Measurements from ENCODE around the gene DDRGK1. TPM values are rescaled to one million over a fixed set of nuclear protein-coding genes. Genes with fewer than 3 reads are reported as not detected.

DDRGK1 gene
- total and polyA plus RNA-seq, 4 donors = 16.8 to 72.4 (median 48.5) TPM

DNA sequence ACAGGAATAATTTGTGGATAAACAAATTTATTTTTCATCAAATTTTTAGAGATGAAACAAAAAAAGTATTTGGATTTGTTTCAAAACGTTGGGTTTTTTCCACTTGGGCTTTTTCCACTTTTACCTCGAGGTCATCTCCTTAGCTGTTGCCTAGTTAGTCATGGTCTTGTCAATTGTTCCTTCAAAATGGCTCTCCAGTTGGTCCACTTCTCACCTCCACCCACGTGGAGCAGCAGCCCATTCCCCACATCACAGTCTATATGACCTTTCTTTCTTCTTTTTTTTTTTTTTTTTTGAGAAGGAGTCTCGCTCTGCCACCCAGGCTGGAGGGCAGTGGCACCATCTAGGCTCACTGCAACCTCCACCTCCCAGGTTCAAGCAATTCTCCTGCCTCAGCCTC lies 41.2 kb upstream of the DDRGK1 start:
- Histone ChIP-seq H3K9me3 (ENCODE audit: control insufficient read depth in 4 of 4, low read length in 3 of 4) (no peaks in the 10 kb centered on the region), H3K9ac (ENCODE audit: low read depth in 1 of 2, low read length in 2 of 2) (no peak overlapping the region), H3K27me3 (ENCODE audit: control insufficient read depth in 4 of 4, insufficient read depth in 4 of 4, low read length in 3 of 4) (peaks cover 0 to 2% (median 0%) of the 10 kb centered on the region in 4 donors), H3K4me1 (ENCODE audit: control insufficient read depth in 4 of 4, insufficient read depth in 4 of 4, low read length in 3 of 4) (peaks cover 0 to 7% (median 3%) of the 10 kb centered on the region in 4 donors), H3K4me3 (ENCODE audit: low read depth in 1 of 3, low read length in 3 of 3) (no peak overlapping the region), H3K27ac (ENCODE audit: low read depth in 1 of 2, low read length in 2 of 2) (no peak overlapping the region), H3K36me3 (ENCODE audit: control insufficient read depth in 4 of 4, insufficient read depth in 3 of 4, low read depth in 1 of 4, low read length in 3 of 4) (no peaks in the 10 kb centered on the region)
- no peak for DNase-seq (ENCODE audit: low spot score)
- WGBS = 62% methylated on average over 4 of the region's 4 CpGs
- TF ChIP-seq RXRA (IDR thresholded peaks at IDR 0.05) (no peak), NR2F2 (IDR thresholded peaks at IDR 0.05) (no peak), SP1 (IDR thresholded peaks at IDR 0.05) (no peak), FOXA2 (IDR thresholded peaks at IDR 0.05) (no peak), EGR1 (IDR thresholded peaks at IDR 0.05; ENCODE audit: low read depth in 2 of 2) (no peak)
- TF ChIP-seq, protein P1, sequence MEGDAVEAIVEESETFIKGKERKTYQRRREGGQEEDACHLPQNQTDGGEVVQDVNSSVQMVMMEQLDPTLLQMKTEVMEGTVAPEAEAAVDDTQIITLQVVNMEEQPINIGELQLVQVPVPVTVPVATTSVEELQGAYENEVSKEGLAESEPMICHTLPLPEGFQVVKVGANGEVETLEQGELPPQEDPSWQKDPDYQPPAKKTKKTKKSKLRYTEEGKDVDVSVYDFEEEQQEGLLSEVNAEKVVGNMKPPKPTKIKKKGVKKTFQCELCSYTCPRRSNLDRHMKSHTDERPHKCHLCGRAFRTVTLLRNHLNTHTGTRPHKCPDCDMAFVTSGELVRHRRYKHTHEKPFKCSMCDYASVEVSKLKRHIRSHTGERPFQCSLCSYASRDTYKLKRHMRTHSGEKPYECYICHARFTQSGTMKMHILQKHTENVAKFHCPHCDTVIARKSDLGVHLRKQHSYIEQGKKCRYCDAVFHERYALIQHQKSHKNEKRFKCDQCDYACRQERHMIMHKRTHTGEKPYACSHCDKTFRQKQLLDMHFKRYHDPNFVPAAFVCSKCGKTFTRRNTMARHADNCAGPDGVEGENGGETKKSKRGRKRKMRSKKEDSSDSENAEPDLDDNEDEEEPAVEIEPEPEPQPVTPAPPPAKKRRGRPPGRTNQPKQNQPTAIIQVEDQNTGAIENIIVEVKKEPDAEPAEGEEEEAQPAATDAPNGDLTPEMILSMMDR (IDR thresholded peaks at IDR 0.05; ENCODE audit: low read depth, low read length, missing input control) = no peak

DNA sequence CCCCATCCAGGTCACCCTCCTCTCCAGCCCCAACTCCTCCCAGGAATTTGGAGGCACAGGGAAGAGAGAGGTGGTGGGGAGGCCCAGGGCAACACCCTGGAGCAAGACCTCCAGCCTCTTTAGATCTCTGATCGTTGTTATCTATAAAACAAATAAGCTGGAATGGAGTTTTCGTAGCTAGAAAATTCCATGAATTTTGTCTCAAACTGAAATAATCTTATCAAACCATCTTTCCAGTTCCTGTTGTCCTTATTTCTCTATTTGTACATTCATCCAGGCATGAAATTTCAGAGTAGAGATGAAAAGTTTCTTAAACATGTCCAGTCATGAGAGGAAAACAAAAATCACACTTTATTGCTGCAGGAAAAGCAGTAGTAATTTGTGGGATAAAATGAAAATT lies 40.7 kb upstream of the DDRGK1 start:
- H3K9me3 ChIP-seq (ENCODE audit: control insufficient read depth in 4 of 4, low read length in 3 of 4) = no peaks in the 10 kb centered on the region
- no peak for DNase-seq (ENCODE audit: low spot score)
- peaks cover 0 to 3% (median 1%) of the 10 kb centered on the region in 4 donors for H3K27me3 ChIP-seq (ENCODE audit: control insufficient read depth in 4 of 4, insufficient read depth in 4 of 4, low read length in 3 of 4)
- no peak overlapping the region for H3K4me3 ChIP-seq (ENCODE audit: low read depth in 1 of 3, low read length in 3 of 3)
- 67% methylated on average over 2 of the region's 2 CpGs for WGBS
- H3K27ac ChIP-seq (ENCODE audit: low read depth in 1 of 2, low read length in 2 of 2) = no peak overlapping the region
- peaks cover 0 to 7% (median 3%) of the 10 kb centered on the region in 4 donors for H3K4me1 ChIP-seq (ENCODE audit: control insufficient read depth in 4 of 4, insufficient read depth in 4 of 4, low read length in 3 of 4)
- no peak overlapping the region for H3K9ac ChIP-seq (ENCODE audit: low read depth in 1 of 2, low read length in 2 of 2)
- H3K36me3 ChIP-seq (ENCODE audit: control insufficient read depth in 4 of 4, insufficient read depth in 3 of 4, low read depth in 1 of 4, low read length in 3 of 4) = no peaks in the 10 kb centered on the region
- TF ChIP-seq FOXA2 (IDR thresholded peaks at IDR 0.05) (no peak), HNF4A (conservative IDR thresholded peaks at IDR 0.05) (no peak), JUND (IDR thresholded peaks at IDR 0.05) (no peak), RXRA (IDR thresholded peaks at IDR 0.05) (no peak), NR2F2 (IDR thresholded peaks at IDR 0.05) (no peak), GABPA (IDR thresholded peaks at IDR 0.05 in 1 of 2, conservative IDR thresholded peaks at IDR 0.05 in 1 of 2) (no peak), HNF4G (IDR thresholded peaks at IDR 0.05) (no peak), FOXA1 (IDR thresholded peaks at IDR 0.05) (no peak)

DNA sequence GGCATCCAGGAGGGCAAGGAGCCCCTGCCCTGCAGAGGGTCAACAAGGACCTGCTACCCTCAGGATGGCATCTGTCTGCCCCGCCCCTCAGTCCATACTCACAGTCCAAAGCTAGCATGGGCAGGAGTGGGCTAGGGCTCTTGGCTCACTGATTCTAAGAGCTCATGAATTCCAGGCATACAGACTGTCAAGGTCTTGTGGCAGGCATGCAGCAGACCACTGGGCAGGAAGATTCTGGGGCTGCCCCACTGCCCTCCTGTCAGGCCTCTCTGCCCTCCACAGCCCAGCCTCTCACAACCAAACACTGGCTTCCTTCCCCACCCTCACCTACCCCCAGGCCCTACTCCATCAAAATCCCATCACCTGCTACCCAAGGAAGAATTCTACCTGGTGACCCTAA lies 40.1 kb upstream of the DDRGK1 start:
- TF ChIP-seq TAF1 (conservative IDR thresholded peaks at IDR 0.05) (no peak), HNF4A (conservative IDR thresholded peaks at IDR 0.05) (no peak), YY1 (IDR thresholded peaks at IDR 0.05) (no peak)
- TF ChIP-seq, protein P2, sequence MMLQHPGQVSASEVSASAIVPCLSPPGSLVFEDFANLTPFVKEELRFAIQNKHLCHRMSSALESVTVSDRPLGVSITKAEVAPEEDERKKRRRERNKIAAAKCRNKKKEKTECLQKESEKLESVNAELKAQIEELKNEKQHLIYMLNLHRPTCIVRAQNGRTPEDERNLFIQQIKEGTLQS (IDR thresholded peaks at IDR 0.05) = no peak
- TF ChIP-seq, protein P3, sequence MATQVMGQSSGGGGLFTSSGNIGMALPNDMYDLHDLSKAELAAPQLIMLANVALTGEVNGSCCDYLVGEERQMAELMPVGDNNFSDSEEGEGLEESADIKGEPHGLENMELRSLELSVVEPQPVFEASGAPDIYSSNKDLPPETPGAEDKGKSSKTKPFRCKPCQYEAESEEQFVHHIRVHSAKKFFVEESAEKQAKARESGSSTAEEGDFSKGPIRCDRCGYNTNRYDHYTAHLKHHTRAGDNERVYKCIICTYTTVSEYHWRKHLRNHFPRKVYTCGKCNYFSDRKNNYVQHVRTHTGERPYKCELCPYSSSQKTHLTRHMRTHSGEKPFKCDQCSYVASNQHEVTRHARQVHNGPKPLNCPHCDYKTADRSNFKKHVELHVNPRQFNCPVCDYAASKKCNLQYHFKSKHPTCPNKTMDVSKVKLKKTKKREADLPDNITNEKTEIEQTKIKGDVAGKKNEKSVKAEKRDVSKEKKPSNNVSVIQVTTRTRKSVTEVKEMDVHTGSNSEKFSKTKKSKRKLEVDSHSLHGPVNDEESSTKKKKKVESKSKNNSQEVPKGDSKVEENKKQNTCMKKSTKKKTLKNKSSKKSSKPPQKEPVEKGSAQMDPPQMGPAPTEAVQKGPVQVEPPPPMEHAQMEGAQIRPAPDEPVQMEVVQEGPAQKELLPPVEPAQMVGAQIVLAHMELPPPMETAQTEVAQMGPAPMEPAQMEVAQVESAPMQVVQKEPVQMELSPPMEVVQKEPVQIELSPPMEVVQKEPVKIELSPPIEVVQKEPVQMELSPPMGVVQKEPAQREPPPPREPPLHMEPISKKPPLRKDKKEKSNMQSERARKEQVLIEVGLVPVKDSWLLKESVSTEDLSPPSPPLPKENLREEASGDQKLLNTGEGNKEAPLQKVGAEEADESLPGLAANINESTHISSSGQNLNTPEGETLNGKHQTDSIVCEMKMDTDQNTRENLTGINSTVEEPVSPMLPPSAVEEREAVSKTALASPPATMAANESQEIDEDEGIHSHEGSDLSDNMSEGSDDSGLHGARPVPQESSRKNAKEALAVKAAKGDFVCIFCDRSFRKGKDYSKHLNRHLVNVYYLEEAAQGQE (IDR thresholded peaks at IDR 0.05) = no peak
- TF ChIP-seq, protein P4, sequence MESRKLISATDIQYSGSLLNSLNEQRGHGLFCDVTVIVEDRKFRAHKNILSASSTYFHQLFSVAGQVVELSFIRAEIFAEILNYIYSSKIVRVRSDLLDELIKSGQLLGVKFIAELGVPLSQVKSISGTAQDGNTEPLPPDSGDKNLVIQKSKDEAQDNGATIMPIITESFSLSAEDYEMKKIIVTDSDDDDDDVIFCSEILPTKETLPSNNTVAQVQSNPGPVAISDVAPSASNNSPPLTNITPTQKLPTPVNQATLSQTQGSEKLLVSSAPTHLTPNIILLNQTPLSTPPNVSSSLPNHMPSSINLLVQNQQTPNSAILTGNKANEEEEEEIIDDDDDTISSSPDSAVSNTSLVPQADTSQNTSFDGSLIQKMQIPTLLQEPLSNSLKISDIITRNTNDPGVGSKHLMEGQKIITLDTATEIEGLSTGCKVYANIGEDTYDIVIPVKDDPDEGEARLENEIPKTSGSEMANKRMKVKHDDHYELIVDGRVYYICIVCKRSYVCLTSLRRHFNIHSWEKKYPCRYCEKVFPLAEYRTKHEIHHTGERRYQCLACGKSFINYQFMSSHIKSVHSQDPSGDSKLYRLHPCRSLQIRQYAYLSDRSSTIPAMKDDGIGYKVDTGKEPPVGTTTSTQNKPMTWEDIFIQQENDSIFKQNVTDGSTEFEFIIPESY (IDR thresholded peaks at IDR 0.05) = no peak
- DNase-seq (ENCODE audit: low spot score) = no peak
- Histone ChIP-seq H3K27me3 (ENCODE audit: control insufficient read depth in 4 of 4, insufficient read depth in 4 of 4, low read length in 3 of 4) (peaks cover 0 to 8% (median 1%) of the 10 kb centered on the region in 4 donors), H3K4me3 (ENCODE audit: low read depth in 1 of 3, low read length in 3 of 3) (no peak overlapping the region), H3K36me3 (ENCODE audit: control insufficient read depth in 4 of 4, insufficient read depth in 3 of 4, low read depth in 1 of 4, low read length in 3 of 4) (no peaks in the 10 kb centered on the region), H3K9ac (ENCODE audit: low read depth in 1 of 2, low read length in 2 of 2) (no peak overlapping the region), H3K9me3 (ENCODE audit: control insufficient read depth in 4 of 4, low read length in 3 of 4) (no peaks in the 10 kb centered on the region), H3K27ac (ENCODE audit: low read depth in 1 of 2, low read length in 2 of 2) (no peak overlapping the region), H3K4me1 (ENCODE audit: control insufficient read depth in 4 of 4, insufficient read depth in 4 of 4, low read length in 3 of 4) (peaks cover 0 to 11% (median 6%) of the 10 kb centered on the region in 4 donors)
- 91% methylated on average over 1 of the region's 1 CpG for WGBS

Measured in liver (tissue), 9 donors.